ENCODE results near the gene DRAM1. TPM values are rescaled to one million over a fixed set of nuclear protein-coding genes. Genes with fewer than 3 reads are reported as not detected.

DRAM1 gene
- polyA plus RNA-seq, 1 of the 3 experiments (the other 2 are of a cell fraction) = 37.4 TPM

DNA sequence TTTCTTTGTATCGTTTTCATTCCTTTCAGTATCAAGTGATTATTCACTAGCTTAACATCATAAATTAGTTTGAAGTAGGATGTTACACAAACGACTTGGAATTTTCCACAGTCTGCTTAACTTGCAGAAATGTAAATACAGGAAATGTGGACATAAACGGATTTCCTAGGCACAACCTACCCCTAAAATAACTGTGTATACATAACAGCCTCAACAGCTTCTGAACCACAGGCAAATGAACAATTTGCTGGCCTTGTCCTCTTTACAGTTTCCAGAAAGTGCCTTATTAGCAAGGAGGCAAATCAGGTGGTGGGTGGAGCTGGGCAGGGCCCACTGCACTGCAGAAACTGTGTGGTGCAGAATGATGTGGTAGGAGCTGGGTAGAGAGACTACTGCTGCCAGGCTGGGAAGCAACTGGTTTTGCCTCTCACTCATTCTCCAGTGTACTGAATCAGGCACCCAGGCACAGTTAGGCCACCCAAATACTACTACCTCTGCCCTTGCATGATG lies 14.1 kb downstream of the DRAM1 start (continued):
- no peak for TF ChIP-seq REST (IDR thresholded peaks at IDR 0.05; ENCODE audit: low read depth, low read length)
- TF ChIP-seq NFIC (IDR thresholded peaks at IDR 0.05; ENCODE audit: borderline replicate concordance) = no peak; the same call in 1 of the 2 replicates
- no peak for TF ChIP-seq RAD21 (IDR thresholded peaks at IDR 0.05; ENCODE audit: low read length)
- no peak for TF ChIP-seq TAF1 (IDR thresholded peaks at IDR 0.05; ENCODE audit: borderline replicate concordance, low read depth, low read length)
- TF ChIP-seq JUND (IDR thresholded peaks at IDR 0.05) = no peak; the same call in 1 of the 2 replicates
- TF ChIP-seq IRF3 (IDR thresholded peaks at IDR 0.05; ENCODE audit: low read depth, low read length) = no peak
- TF ChIP-seq YY1 (IDR thresholded peaks at IDR 0.05; ENCODE audit: low read depth) = no peak

- Histone ChIP-seq H2AFZ (ENCODE audit: low read depth) (no peak overlapping the region), H3K4me1 (ENCODE audit: control insufficient read depth in 1 of 2, insufficient read depth in 2 of 2, low read depth in 1 of 2, low read length in 1 of 2) (peaks cover 0 to 19% of the 10 kb centered on the region in 2 experiments; a peak in 3 of 4 replicates), H3K79me2 (ENCODE audit: insufficient read depth) (peaks cover 62% of the 10 kb centered on the region), H3K9ac (no peak overlapping the region), H3K27me3 (ENCODE audit: insufficient read depth) (no peaks in the 10 kb centered on the region), H3K9me2 (no peaks in the 10 kb centered on the region), H3K9me3 (no peaks in the 10 kb centered on the region), H3F3A (replicated peaks; ENCODE audit: insufficient read depth) (peaks cover 26% of the 10 kb centered on the region), H3K27ac (ENCODE audit: low read depth in 2 of 2, low read length in 1 of 2) (peak overlapping the region in 1 of 2 experiments; percentile 74; a peak in 2 of 4 replicates), H3K4me3 (ENCODE audit: low read depth in 2 of 2, low read length in 1 of 2) (no peak overlapping the region), H3K4me2 (no peak overlapping the region), H3K36me3 (replicated peaks in 1 of 2; ENCODE audit: control insufficient read depth in 1 of 2, insufficient read depth in 2 of 2, low read length in 1 of 2) (no peaks in the 10 kb centered on the region), H4K20me1 (ENCODE audit: insufficient read depth) (no peaks in the 10 kb centered on the region)
- DNase-seq = no peak
- CTCF ChIA-PET = no interaction called here
- POLR2A ChIA-PET = no interaction called here
- TF ChIP-seq GATA2 (CRISPR knock-in tag; IDR thresholded peaks at IDR 0.05) = no peak
- TF ChIP-seq, protein P1, sequence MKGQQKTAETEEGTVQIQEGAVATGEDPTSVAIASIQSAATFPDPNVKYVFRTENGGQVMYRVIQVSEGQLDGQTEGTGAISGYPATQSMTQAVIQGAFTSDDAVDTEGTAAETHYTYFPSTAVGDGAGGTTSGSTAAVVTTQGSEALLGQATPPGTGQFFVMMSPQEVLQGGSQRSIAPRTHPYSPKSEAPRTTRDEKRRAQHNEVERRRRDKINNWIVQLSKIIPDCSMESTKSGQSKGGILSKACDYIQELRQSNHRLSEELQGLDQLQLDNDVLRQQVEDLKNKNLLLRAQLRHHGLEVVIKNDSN (IDR thresholded peaks at IDR 0.05; ENCODE audit: borderline replicate concordance, low read depth) = no peak
- TF ChIP-seq SIN3A (IDR thresholded peaks at IDR 0.05; ENCODE audit: borderline replicate concordance, low read depth, low read length) = no peak
- TF ChIP-seq TEAD4 (IDR thresholded peaks at IDR 0.05; ENCODE audit: borderline replicate concordance, insufficient read depth) = no peak
- no peak for TF ChIP-seq POLR2AphosphoS5 (IDR thresholded peaks at IDR 0.05; ENCODE audit: low read depth, low read length)
- TF ChIP-seq RAD21 (IDR thresholded peaks at IDR 0.05; ENCODE audit: low read length) = no peak
- TF ChIP-seq RXRA (IDR thresholded peaks at IDR 0.05; ENCODE audit: borderline replicate concordance, low read depth) = no peak
- TF ChIP-seq MXI1 (IDR thresholded peaks at IDR 0.05; ENCODE audit: low read depth, low read length) = no peak
- no peak for TF ChIP-seq MEF2A (IDR thresholded peaks at IDR 0.05; ENCODE audit: borderline replicate concordance, low read depth)
- no peak for TF ChIP-seq FOXJ3 (CRISPR knock-in tag; IDR thresholded peaks at IDR 0.05)
- TF ChIP-seq REST (IDR thresholded peaks at IDR 0.05; ENCODE audit: low read depth, low read length) = no peak
- TF ChIP-seq TAF1 (IDR thresholded peaks at IDR 0.05; ENCODE audit: borderline replicate concordance, low read depth, low read length) = no peak
- TF ChIP-seq USF2 (IDR thresholded peaks at IDR 0.05; ENCODE audit: borderline replicate concordance, low read depth, low read length) = no peak
- no peak for TF ChIP-seq MAX (IDR thresholded peaks at IDR 0.05; ENCODE audit: low read depth)
- no peak for TF ChIP-seq RCOR1 (IDR thresholded peaks at IDR 0.05; ENCODE audit: low read length)
- TF ChIP-seq ELF1 (IDR thresholded peaks at IDR 0.05) = no peak
- TF ChIP-seq FOSL2 (IDR thresholded peaks at IDR 0.05; ENCODE audit: borderline replicate concordance, low read depth) = no peak
- no peak for TF ChIP-seq RFX5 (IDR thresholded peaks at IDR 0.05; ENCODE audit: low read length)
Measured at GRCh38 chr12:101892794-101893193, 15.4 kb downstream of the DRAM1 start.

Data from SK-N-SH (cell line).